GM04503 (cell line): ENCODE measurements around the gene ASIC3.
A peak's percentile ranks its signal among the peaks of the same experiment; 100 is the strongest.

ENCODE experiments used
- DNase-seq: peaks from one replicate; pipeline ENCODE4 v3.0.0-alpha.2; 2012; ENCODE audit warnings: low read depth

The ASIC3 gene

GRCh38 chr7:151070574-151070960, 22.2 kb downstream of the ASIC3 start:
- DNase-seq, result no peak

- DNase-seq, result no peak
These were observed 22.9 kb downstream of the ASIC3 start for GRCh38 chr7:151071032-151071866.

- DNase-seq, result no peak
These were observed 25.7 kb downstream of the ASIC3 start for GRCh38 chr7:151073990-151074389.

GRCh38 chr7:151074817-151075661, 26.7 kb downstream of the ASIC3 start:
- no peak for DNase-seq

- DNase-seq, result no peak
These were observed 27.3 kb downstream of the ASIC3 start for GRCh38 chr7:151075662-151075971.

GRCh38 chr7:151075978-151076426, 27.7 kb downstream of the ASIC3 start:
- no peak for DNase-seq

- DNase-seq, result no peak
These were observed 28.8 kb downstream of the ASIC3 start for GRCh38 chr7:151076863-151077704.

- DNase-seq, result no peak
These were observed 29.4 kb downstream of the ASIC3 start for GRCh38 chr7:151077705-151078232.

GRCh38 chr7:151078233-151079040, 30.1 kb downstream of the ASIC3 start:
- no peak for DNase-seq

- DNase-seq, result no peak
These were observed 31.0 kb downstream of the ASIC3 start for GRCh38 chr7:151079199-151079910.

GRCh38 chr7:151080067-151080521, 31.8 kb downstream of the ASIC3 start:
- no peak for DNase-seq

- peak; percentile 56 for DNase-seq
These were observed 32.3 kb downstream of the ASIC3 start, which contains the start of gene FASTK for GRCh38 chr7:151080522-151081169. TSS of gene FASTK (minus strand) at chr7:151080809. CDS start at chr7:151080766, 43 bp downstream.

GRCh38 chr7:151081170-151082101, 33.1 kb downstream of the ASIC3 start:
- DNase-seq, result no peak

GRCh38 chr7:151082141-151083070, 34.1 kb downstream of the ASIC3 start:
- no peak for DNase-seq

GRCh38 chr7:151083071-151083823, 34.9 kb downstream of the ASIC3 start, which contains the start of gene TMUB1:
TSS of gene TMUB1 (minus strand) at chr7:151083493. CDS start at chr7:151082563, 930 bp downstream.
- no peak for DNase-seq

- no peak for DNase-seq
These were observed 35.5 kb downstream of the ASIC3 start for GRCh38 chr7:151083824-151084160.

GRCh38 chr7:151085329-151085690, 37.0 kb downstream of the ASIC3 start:
- DNase-seq, result no peak
